NCI-H2081 treated with DMSO at 0.1 percent for 48 hours (cell line): ENCODE data around the gene PEBP1.

Experiments
- DNase-seq: peaks from one replicate; lab custom pipeline; 2025; lab: John Stamatoyannopoulos, UW

PEBP1 gene

DNA sequence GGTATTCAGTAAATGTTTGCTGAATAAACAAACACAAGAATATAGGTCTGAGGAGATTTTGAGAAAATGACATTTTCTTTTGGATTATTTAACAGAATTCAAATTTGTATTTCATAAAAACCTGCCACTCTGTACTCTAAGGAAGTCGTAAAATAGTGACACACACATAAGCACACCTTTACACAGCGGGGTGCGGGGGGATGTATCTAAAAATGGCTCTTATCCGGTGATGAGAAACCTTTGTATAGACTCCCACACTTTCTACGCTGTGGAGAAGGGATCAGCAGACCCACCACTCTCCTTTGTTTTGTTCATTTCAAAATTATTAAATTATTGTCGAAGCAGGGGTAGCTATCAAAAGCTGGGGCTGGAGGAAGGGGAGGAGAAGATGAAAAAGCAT is 58.0 kb downstream of the PEBP1 start:
- no peak for DNase-seq
